ENCODE results near the gene EMILIN3. TPM values are rescaled to one million over a fixed set of nuclear protein-coding genes. Genes with fewer than 3 reads are reported as not detected.

The EMILIN3 gene
- total RNA-seq, 1 experiment from 2014 or later, result not detected

GRCh38 chr20:41382791-41383305, 16.2 kb upstream of the EMILIN3 start:
- DNase-seq (ENCODE audit: low read depth, low spot score) (no peak), ATAC-seq (no peak)
- Histone ChIP-seq H3K4me3 (replicated peaks in 1 of 2; ENCODE audit: low read depth in 1 of 2, low read length in 2 of 2) (no peak overlapping the region), H3K9me3 (ENCODE audit: control insufficient read depth in 1 of 2, insufficient read depth in 1 of 2, low read depth in 1 of 2, low read length in 2 of 2) (no peaks in the 10 kb centered on the region), H3K4me2 (ENCODE audit: low read length) (no peak overlapping the region), H3K27ac (ENCODE audit: low read depth, low read length) (no peak overlapping the region), H3K27me3 (ENCODE audit: insufficient read depth, low read length) (peaks cover 10% of the 10 kb centered on the region), H3K79me2 (ENCODE audit: insufficient read depth, low read length) (no peaks in the 10 kb centered on the region), H4K20me1 (ENCODE audit: insufficient read depth) (no peaks in the 10 kb centered on the region), H3K9me2 (ENCODE audit: insufficient read depth) (no peaks in the 10 kb centered on the region), H3K4me1 (ENCODE audit: control insufficient read depth in 1 of 2, insufficient read depth in 2 of 2, low read length in 2 of 2) (no peaks in the 10 kb centered on the region; a peak in 1 of 4 replicates), H3K36me3 (ENCODE audit: control insufficient read depth in 1 of 2, insufficient read depth in 2 of 2, low read length in 2 of 2) (no peaks in the 10 kb centered on the region), H3K9ac (ENCODE audit: low read length) (no peak overlapping the region), H2AFZ (ENCODE audit: low read depth, low read length, poor library complexity, severe bottlenecking) (no peak overlapping the region)
- BruUV-seq (replicated peaks), result no TSS peak
- POLR2A ChIA-PET, result no interaction called here
- CTCF ChIA-PET, result no interaction called here
- TF ChIP-seq JUND (IDR thresholded peaks at IDR 0.05) (no peak), CTCF (IDR thresholded peaks at IDR 0.05 in 2 of 3, conservative IDR thresholded peaks at IDR 0.05 in 1 of 3; ENCODE audit: borderline replicate concordance in 1 of 3, insufficient read depth in 1 of 3, low read depth in 2 of 3, low read length in 2 of 3) (no peak), POLR2A (IDR thresholded peaks at IDR 0.05; ENCODE audit: borderline replicate concordance, extremely low read depth, insufficient read depth, insufficient read length) (no peak), TCF7L2 (IDR thresholded peaks at IDR 0.05; ENCODE audit: borderline replicate concordance, extremely low read depth, insufficient read depth, insufficient read length) (no peak), EZH2 (IDR thresholded peaks at IDR 0.05) (no peak)
- RAD21 ChIA-PET (ENCODE audit: low non-redundant PET in 1 of 2, low total read pairs in 2 of 2, uncharacterized antibody in 2 of 2, unreplicated experiment in 2 of 2), result no interaction called here
- intact Hi-C loops (cut with micrococcal nuclease), result no loop called here

- no TSS peak for BruUV-seq (replicated peaks)
- Histone ChIP-seq H3K9me2 (ENCODE audit: insufficient read depth) (no peaks in the 10 kb centered on the region), H3K36me3 (ENCODE audit: control insufficient read depth in 1 of 2, insufficient read depth in 2 of 2, low read length in 2 of 2) (no peaks in the 10 kb centered on the region), H3K4me1 (ENCODE audit: control insufficient read depth in 1 of 2, insufficient read depth in 2 of 2, low read length in 2 of 2) (no peaks in the 10 kb centered on the region), H3K4me3 (replicated peaks in 1 of 2; ENCODE audit: low read depth in 1 of 2, low read length in 2 of 2) (no peak overlapping the region), H3K9ac (ENCODE audit: low read length) (no peak overlapping the region), H3K27me3 (ENCODE audit: insufficient read depth, low read length) (peaks cover 10% of the 10 kb centered on the region), H3K4me2 (ENCODE audit: low read length) (no peak overlapping the region), H3K9me3 (ENCODE audit: control insufficient read depth in 1 of 2, insufficient read depth in 1 of 2, low read depth in 1 of 2, low read length in 2 of 2) (no peaks in the 10 kb centered on the region), H3K79me2 (ENCODE audit: insufficient read depth, low read length) (no peaks in the 10 kb centered on the region), H4K20me1 (ENCODE audit: insufficient read depth) (no peaks in the 10 kb centered on the region), H3K27ac (ENCODE audit: low read depth, low read length) (no peak overlapping the region), H2AFZ (ENCODE audit: low read depth, low read length, poor library complexity, severe bottlenecking) (no peak overlapping the region)
- RAD21 ChIA-PET (ENCODE audit: low non-redundant PET in 1 of 2, low total read pairs in 2 of 2, uncharacterized antibody in 2 of 2, unreplicated experiment in 2 of 2), result no interaction called here
- CTCF ChIA-PET, result no interaction called here
- DNase-seq (ENCODE audit: low read depth, low spot score) (no peak), ATAC-seq (no peak)
- intact Hi-C loops (cut with micrococcal nuclease), result no loop called here
- POLR2A ChIA-PET, result no interaction called here
- TF ChIP-seq CBX3 (IDR thresholded peaks at IDR 0.05; ENCODE audit: low read depth), result no peak
- no peak for TF ChIP-seq YY1 (IDR thresholded peaks at IDR 0.05; ENCODE audit: extremely low read depth, insufficient replicate concordance, low read depth, low read length)
- TF ChIP-seq ZNF274 (IDR thresholded peaks at IDR 0.05; ENCODE audit: low read depth, low read length), result no peak
- TF ChIP-seq POLR2AphosphoS5 (IDR thresholded peaks at IDR 0.05; ENCODE audit: low read depth, low read length), result no peak
- TF ChIP-seq EZH2 (IDR thresholded peaks at IDR 0.05), result no peak
- no peak for TF ChIP-seq EZH2phosphoT487 (IDR thresholded peaks at IDR 0.05; ENCODE audit: borderline replicate concordance)
- TF ChIP-seq MAX (IDR thresholded peaks at IDR 0.05), result no peak
- TF ChIP-seq SP1 (IDR thresholded peaks at IDR 0.05; ENCODE audit: low read depth), result no peak
- no peak for TF ChIP-seq ATF3 (IDR thresholded peaks at IDR 0.05)
- TF ChIP-seq ZFX (IDR thresholded peaks at IDR 0.05), result no peak
- TF ChIP-seq TCF7L2 (IDR thresholded peaks at IDR 0.05; ENCODE audit: borderline replicate concordance, extremely low read depth, insufficient read depth, insufficient read length), result no peak
- no peak for TF ChIP-seq ELF1 (IDR thresholded peaks at IDR 0.05; ENCODE audit: borderline replicate concordance, low read depth)
- TF ChIP-seq RAD21 (IDR thresholded peaks at IDR 0.05; ENCODE audit: low read depth), result no peak
- no peak for TF ChIP-seq FOSL1 (IDR thresholded peaks at IDR 0.05; ENCODE audit: low read depth)
These were observed 14.1 kb upstream of the EMILIN3 start for GRCh38 chr20:41380551-41381193.
